Muscle of arm (tissue), 12 donors: Measurements from ENCODE around the gene RC3H1. TPM values are rescaled to one million over a fixed set of nuclear protein-coding genes. Genes with fewer than 3 reads are reported as not detected.
"Not testable (repeated sequence)": the region's sequence is repeated elsewhere in the genome, so short reads cannot be mapped to it uniquely, and the experiment has no call there.

Experiments
- DNase-seq: peaks from one replicate; pipeline ENCODE4 v3.0.0-alpha.2; 2013
- polyA plus RNA-seq, 12 donors: library from polyadenylated mRNA; unstranded; fragments of 120-200 nt; gene quantifications; one replicate each; pipeline ENCODE4 v1.2.1, GENCODE V29; 2013; ENCODE audit not compliant: insufficient read length in 12 of 12

RC3H1 gene
- polyA plus RNA-seq, 12 donors = 8.6 to 15.6 (median 11.8) TPM; not detected in 1

DNA sequence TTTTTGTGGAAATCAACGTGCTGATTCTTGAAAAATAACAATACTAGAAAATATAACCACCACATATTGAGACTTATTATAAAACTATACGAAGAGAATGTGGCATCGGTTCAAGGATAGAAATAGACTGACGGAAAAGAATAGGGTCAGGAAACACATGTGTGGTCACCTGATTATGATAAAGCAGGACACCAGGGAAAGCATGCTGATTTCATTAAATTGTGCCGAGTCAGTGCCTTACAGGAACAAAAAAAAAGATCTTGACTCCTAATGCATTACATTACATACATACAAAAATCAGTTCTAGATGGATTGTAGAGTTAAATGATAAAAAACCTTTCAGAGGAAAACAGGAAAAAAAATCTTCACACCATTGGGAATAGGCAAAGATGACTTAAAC, 61.5 kb downstream of the RC3H1 start:
- no peak for DNase-seq

DNA sequence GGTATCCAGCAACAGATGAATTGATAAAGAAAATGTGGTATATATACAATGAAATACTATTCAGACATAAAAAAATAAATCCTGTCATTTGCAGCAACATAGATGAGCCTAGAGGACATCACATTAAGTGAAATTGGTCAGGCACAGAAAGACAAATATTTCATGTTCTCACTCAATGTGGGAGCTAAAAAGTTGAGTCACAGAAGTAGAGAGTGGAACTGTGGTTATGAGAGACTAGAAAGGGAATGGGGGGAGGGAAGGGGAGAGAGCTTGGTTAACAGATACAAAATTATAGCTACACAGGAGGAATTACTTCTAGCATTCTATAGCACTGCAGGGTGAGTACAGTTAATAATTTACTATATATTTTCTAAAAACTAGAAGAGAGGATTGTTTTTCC, 68.0 kb downstream of the RC3H1 start:
- DNase-seq = no peak

DNA sequence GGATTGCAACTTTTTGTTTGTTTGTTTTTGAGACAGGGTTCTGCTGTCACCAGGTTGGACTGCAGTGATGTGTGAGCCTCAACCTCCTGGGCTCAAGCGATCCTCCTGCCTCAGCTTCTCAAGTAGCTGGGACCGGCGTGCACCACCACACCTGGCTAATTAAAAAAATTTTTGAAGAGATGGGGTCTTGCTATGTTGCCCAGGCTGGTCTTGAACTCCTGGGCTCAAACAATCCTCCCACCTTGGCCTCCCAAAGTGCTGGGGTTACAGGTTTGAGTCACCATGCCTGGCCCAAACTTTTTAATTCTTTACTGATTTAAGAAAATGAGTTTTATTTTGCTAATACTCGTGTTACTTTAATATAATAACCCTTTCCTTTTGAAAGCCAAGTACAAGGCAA, 73.6 kb downstream of the RC3H1 start:
- no peak for DNase-seq

DNA sequence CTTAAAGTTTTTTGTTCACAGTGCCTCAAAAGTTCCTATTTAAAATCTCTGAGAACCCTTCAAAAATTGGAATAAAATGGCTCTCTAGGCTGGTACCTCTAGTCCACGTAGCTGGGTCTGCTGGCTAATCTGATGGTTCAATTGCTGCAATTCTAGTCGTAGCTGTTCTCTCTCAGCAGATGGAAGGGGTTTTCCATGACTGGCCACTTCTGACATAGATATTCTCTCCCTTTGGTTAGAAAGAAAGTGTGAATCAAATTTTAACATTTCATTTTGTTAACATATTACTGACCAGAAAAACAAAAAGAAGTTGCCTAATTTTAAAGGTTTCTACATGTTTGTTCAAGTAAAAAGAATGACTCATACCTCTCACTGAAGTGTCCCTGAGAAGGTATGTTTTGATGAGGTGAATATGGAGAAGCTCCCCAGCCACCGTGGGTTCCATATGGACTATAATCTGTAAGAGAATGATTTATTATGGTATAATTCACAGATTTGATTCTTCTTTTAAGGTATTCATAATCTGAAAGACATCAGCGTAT, 75.7 kb downstream of the RC3H1 start:
- DNase-seq = no peak

DNA sequence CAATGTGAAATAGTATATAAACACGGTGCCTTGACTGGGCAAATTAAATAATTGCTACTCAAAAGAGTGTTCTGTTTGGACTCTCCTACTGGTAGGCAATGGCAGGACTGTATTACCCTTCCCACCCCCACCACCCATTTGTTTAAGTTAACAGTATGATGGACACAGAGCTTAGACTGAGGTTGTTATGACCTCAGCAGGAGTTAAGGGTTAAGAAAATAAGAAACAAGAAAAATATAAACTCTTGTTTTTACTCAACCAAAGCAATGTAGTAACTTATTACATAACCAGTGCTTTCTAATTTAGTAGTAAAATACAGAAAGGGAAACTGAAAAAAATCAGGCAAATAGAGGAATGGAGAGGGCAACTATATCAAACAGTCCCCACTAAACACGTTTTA, 85.1 kb downstream of the RC3H1 start:
- no peak for DNase-seq

DNA sequence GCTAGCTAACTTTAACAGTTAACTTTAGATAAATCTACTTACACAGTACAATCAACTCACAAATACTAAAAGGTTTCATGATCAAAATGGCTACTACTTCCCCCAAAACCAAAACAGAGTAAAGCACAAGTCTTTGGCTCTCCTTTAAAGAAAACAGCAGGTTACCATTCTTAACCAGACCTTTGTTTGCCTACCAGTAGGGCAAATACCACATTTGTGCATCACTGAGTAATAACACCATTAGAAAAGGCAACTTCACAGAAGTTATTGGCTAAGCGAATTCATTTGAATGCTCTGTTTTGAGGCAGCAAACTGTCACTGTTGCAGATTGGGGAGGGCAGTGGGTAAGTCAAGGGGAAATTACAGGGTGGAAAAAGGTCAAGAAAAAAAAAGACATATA, 87.7 kb downstream of the RC3H1 start:
- DNase-seq = no peak

GRCh38 chr1:173930541-173930940, 91.6 kb downstream of the RC3H1 start:
- DNase-seq = not testable (repeated sequence)

- DNase-seq = no peak
Observed at GRCh38 chr1:173925306-173926242, 96.6 kb downstream of the RC3H1 start.

DNA sequence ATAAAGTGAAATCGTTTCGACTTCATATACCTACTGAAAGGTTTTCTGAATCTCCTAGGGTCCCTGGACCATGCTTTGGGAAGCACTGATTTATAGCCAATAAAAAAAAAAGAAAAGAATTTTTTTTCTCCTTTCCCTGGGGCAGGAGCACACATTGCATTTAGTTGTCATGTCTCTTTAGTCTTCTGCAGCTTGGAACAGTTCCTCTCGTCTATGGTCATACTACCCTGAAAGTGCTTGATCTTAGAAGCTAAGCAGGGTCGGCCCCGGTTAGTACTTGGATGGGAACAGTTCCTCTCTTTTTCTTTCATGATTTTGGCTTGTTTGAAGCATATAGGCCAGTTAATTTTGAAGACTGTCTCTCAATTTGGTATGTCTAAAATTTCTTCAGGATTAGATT, 101.3 kb downstream of the RC3H1 start:
- no peak for DNase-seq

DNA sequence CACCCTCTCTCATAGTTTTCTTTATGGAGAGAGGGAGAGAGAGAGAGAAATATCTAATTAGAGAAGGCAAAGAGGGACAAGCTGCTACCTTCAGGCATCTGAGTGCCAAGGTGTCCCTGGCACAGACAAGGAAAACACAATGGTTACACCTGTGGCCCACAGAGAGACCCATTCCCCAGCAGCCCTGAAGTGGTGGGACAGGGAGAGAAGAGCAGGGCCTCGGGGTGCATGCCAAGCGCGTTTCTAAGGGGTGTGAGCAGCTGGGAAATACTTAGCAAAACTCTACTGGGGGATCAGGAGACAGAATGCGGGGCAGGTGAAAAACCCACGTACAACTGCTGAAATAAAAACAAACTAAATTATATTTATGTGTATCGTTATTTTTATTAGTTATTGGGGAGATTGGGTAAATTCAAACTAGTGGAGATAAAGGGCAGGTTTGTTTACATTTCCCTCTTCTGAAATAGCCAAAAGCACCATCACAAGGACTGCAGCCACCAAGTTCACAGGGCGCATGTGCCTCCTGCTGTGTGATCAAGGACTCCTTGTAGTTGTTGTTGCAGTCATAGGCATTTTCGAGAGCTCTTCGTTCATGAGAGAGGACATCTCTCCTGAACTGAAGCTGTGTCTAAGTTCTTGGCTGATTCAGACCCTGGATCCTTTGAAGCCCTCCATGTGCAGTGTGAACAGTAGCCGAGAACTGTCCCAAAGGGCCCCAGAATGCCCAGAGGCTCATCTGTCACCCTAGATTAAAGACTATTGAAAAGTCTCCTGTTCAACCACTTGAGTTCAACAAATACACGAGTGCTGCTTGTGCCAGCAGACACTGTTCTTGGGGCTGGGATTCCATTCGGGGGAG, 104.3 kb downstream of the RC3H1 start:
- DNase-seq = no peak

- no peak for DNase-seq
Observed at GRCh38 chr1:173917149-173917548, 105.0 kb downstream of the RC3H1 start, which contains the start of gene SERPINC1. SERPINC1 (minus strand) TSS chr1:173917327; CDS start chr1:173917259, 68 bp downstream.

DNA sequence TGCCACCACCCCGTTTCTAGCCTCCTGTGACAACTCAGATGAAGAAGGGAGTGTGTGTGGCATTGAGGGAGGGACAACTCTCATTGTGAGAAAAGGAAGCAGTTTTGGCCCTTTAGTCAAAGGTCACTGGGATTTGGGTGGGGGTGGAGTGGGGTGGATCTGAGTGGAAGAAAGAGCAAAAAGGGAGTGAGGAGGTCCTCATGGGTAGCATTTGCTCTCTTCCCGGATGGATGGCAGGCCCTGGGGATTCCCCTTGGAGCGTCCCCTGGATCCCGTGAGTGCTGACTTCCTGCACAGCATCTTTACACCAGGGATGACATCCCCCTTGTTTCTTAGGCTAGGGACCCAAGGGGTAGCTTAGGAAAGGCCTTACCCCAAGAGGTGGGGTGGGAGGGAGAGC, 105.5 kb downstream of the RC3H1 start:
- no peak for DNase-seq

GRCh38 chr1:173915596-173915995, 106.6 kb downstream of the RC3H1 start:
- no peak for DNase-seq

DNA sequence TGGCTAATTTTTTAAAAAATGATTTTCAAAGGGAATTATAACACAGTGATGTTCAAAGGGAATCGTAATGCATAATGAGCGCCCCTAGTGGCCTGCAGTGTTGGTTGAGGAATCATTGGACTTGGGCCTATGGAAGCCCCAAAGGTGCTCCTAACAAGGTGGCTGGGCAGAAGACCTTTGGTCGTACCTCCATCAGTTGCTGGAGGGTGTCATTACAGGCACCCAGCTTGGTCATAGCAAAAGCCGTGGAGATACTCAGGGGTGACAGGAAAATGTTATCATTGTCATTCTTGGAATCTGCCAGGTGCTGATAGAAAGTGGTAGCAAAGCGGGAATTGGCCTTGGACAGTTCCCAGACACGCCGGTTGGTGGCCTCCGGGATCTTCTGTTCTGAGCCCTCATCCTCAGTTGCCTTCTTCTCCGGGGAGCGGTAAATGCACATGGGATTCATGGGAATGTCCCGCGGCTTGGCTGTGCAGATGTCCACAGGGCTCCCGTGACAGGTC, 107.7 kb downstream of the RC3H1 start:
- DNase-seq = no peak

- no peak for DNase-seq
Observed at GRCh38 chr1:173913111-173913510, 109.0 kb downstream of the RC3H1 start.

DNA sequence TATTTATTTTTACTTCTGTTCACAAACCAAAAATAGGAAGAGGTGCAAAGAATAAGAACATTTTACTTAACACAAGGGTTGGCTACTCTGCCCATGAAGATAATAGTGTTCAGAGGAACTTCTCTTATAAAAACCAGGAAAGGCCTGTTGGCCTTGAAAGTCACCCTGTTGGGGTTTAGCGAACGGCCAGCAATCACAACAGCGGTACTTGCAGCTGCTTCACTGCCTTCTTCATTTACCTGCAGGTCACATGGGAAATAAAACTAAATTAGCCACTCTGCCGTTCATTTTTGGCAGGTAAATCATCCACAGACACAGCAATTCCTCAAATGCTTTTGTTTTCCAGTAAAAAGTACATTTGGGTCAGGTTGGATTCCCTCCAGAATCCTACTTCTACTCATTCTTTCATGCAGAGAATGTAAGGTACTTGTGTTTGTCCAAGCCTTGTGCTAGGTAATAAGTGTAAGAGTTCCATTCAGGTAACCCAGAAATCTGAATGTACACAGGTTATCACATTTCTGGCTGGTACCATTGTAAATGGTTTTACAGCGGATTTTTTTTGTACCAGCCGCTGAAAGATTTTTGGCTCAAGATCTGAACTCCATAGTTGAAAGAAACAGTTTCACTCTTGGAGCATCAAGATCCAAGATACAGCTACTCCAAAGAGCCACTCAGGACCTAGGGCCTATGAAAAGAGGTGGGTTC, 118.2 kb downstream of the RC3H1 start:
- no peak for DNase-seq

DNA sequence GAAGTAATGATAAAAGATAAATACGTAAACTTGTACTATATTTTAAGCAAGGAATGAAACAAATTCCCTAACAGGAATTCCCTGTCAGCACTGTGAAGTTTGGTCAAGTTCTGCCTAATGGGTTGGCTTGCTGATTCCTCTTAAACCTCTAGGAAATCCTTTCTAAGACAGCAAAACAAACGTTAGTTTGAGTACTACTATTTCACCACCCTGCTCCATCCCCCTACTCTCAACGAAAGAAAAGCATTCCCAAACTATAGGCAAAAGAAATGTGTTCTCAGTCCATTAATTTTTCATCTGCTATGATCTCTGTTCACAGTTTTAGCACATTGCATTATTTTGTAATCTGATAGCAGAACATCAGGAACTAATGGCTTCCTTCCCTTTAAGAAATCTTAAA, 121.2 kb downstream of the RC3H1 start:
- no peak for DNase-seq

GRCh38 chr1:173900427-173900826, 121.7 kb downstream of the RC3H1 start:
- DNase-seq = no peak

DNA sequence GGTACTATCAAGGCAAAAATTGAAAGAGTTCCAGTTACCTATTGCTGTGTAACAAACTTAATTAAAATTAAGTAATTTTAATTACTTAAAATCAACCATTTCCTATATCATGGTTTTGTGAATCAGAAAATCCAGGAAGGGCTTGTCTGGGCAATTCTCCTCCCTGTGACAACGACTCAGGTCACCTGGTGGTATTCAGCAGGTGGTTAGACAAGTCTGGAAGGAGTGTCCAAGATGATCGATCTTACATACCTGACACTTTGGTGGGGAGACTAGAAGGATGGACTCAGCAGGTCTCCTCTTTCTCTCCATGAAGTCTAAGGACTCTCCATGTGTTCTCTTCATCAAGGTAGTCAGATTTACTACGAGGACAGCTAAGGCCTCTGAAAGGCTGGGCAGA, 128.0 kb downstream of the RC3H1 start:
- DNase-seq = no peak

DNA sequence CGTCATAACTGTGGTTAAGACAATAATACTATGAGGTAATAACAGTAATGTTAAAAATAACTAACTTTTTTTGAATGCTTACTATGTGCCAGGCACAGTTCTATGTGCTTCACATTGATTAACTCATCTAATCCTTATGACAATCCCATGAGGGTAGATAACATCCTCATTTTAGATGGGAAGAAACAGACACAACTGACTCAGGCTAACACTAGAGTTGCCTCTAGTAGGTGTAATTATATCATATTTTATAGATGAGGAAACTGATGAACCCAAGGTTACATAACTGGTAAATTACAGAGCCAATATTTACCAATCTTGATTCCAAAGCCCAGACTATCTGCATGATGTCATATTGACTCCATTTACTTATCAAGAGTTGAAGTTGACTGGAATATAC, 128.5 kb downstream of the RC3H1 start:
- DNase-seq = no peak

DNA sequence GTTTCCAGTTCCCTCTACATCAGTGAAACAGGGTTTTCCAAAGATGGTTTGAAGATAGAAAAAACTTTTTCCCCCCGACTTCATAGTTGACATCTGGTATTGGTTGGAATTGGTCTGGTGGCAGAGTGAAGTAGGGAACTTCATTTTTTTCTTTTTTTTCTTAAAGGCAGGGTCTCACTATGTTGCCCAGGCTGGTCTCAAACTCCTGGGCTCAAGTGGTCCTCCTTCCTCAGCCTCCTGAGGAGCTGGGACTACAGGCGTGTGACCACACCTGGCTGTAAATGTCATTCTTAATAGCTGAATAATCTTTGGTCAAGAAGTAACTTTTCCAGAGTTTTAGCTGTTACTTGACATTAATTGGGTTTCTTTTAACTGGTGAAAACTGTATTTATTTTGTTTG, 132.3 kb downstream of the RC3H1 start:
- DNase-seq = no peak

GRCh38 chr1:173888749-173889148, 133.4 kb downstream of the RC3H1 start:
- DNase-seq = no peak
